K562 (cell line): ENCODE results near the gene LTBP1. TPM values are rescaled to one million over a fixed set of nuclear protein-coding genes. Genes with fewer than 3 reads are reported as not detected.

Source experiments
- ATAC-seq: fragments of 200-7000 bp; cut with Tn5 transposase; 3 replicates; pipeline ENCODE4 v1.9.1; 2020; ENCODE audit warnings: moderate library complexity
- BruUV-seq: library from RNA; stranded (reverse); fragments of 400-500 nt; replicated peaks from 2 replicates; lab custom pipeline; 2021; lab: Mats Ljungman, UMichigan
- CTCF ChIA-PET: fragments of 300-600 bp; formaldehyde crosslinking; extraction: SDS; loops from one replicate; lab custom pipeline; 2021; ENCODE audit warnings: low intra/inter-chr PET ratio; lab: Yijun Ruan, JAX
- POLR2A ChIA-PET: fragments of 300-600, 350-650 bp; sonication (Branson Sonifier 250); formaldehyde crosslinking; extraction: SDS; loops from one replicate; lab custom pipeline; 2021; ENCODE audit warnings: antibody characterized with exemption, inconsistent platforms; lab: Yijun Ruan, JAX
- DNase-seq, 4 experiments: peaks; one replicate each; pipeline versions ENCODE4 v3.0.0 to v3.0.0-alpha.2; 2011 to 2018; ENCODE audit warnings: low spot score in 3 of 4, mixed read lengths in 3 of 4; ENCODE audit errors: extremely low read depth in 1 of 4
- FAIRE-seq: peaks from 2 replicates; lab custom pipeline; 2011; peaks lifted over from hg19 to GRCh38; lab: Jason Lieb, UNC
- H2AFZ ChIP-seq: 2 replicates; pipeline ENCODE4 v1.6.0; 2011; ENCODE audit warnings: low read depth, low read length, control low read depth, inconsistent platforms
- H3K27ac ChIP-seq: fragments of 200-600 bp; 3 replicates; pipeline ENCODE4 v1.8.0; 2011; ENCODE audit warnings: low read depth, mild to moderate bottlenecking, control low read depth, inconsistent platforms, low read length, moderate library complexity, mixed read lengths; ENCODE audit errors: extremely low read depth
- H3K27me3 ChIP-seq, 2 experiments: fragments of 300-600 bp in 1 of 2; 2 replicates in 1 of 2; 3 replicates in 1 of 2; pipeline versions ENCODE4 v1.6.0 to v1.8.0; 2011; ENCODE audit warnings: inconsistent platforms in 2 of 2, low read length in 2 of 2, mild to moderate bottlenecking in 1 of 2, mixed read lengths in 1 of 2, moderate library complexity in 1 of 2; ENCODE audit not compliant: control insufficient read depth in 2 of 2, insufficient read depth in 2 of 2
- H3K36me3 ChIP-seq: fragments of 300-600 bp; 3 replicates; pipeline ENCODE4 v1.8.0; 2011; ENCODE audit warnings: mild to moderate bottlenecking, low read length, inconsistent platforms; ENCODE audit not compliant: control insufficient read depth, insufficient read depth
- H3K4me1 ChIP-seq, 2 experiments: fragments of 200-600 bp in 1 of 2; replicated peaks in 1 of 2; 2 replicates in 1 of 2; 3 replicates in 1 of 2; pipeline versions ENCODE4 v1.5.1 to v1.8.0; 2011; ENCODE audit warnings: inconsistent platforms in 2 of 2, low read length in 2 of 2, mild to moderate bottlenecking in 1 of 2, mixed read lengths in 1 of 2, moderate library complexity in 1 of 2; ENCODE audit not compliant: control insufficient read depth in 2 of 2, insufficient read depth in 2 of 2
- H3K4me2 ChIP-seq: 2 replicates; pipeline ENCODE4 v1.6.1; 2011; ENCODE audit warnings: low read length, control low read depth, inconsistent platforms, mixed read lengths; ENCODE audit not compliant: insufficient read depth
- H3K4me3 ChIP-seq: fragments of 200-600 bp; sonication (generic), shearing (Covaris generic); 2 replicates; pipeline ENCODE4 v1.5.1; 2016; ENCODE audit warnings: control low read depth, inconsistent platforms
- H3K79me2 ChIP-seq: fragments of 200-600 bp; 3 replicates; pipeline ENCODE4 v1.8.0; 2011; ENCODE audit warnings: low read length, inconsistent platforms; ENCODE audit not compliant: control insufficient read depth, insufficient read depth
- H3K9ac ChIP-seq, 2 experiments: 2 replicates each; pipeline versions ENCODE4 v1.6.0 to v1.6.1; 2011; ENCODE audit warnings: low read depth in 2 of 2, low read length in 2 of 2, control low read depth in 1 of 2, inconsistent platforms in 1 of 2, mild to moderate bottlenecking in 1 of 2, mixed read lengths in 1 of 2; ENCODE audit not compliant: insufficient read depth in 1 of 2
- H3K9me1 ChIP-seq: one replicate; pipeline ENCODE4 v1.6.0; 2011; ENCODE audit warnings: inconsistent platforms, mild to moderate bottlenecking, low read length, moderate library complexity; ENCODE audit not compliant: control insufficient read depth, insufficient read depth
- H3K9me3 ChIP-seq: replicated peaks from 2 replicates; pipeline ENCODE4 v1.5.1; 2011; ENCODE audit warnings: low read depth, low read length, inconsistent platforms; ENCODE audit not compliant: control insufficient read depth, insufficient read depth
- H4K20me1 ChIP-seq: replicated peaks from 2 replicates; pipeline ENCODE4 v1.6.1; 2011; ENCODE audit warnings: low read length, inconsistent platforms, mixed read lengths; ENCODE audit not compliant: control insufficient read depth, insufficient read depth
- ARID1B ChIP-seq: fragments of 450-650 bp; IDR thresholded peaks from 2 replicates; pipeline ENCODE4 v1.6.1; 2016; ENCODE audit warnings: antibody characterized with exemption, mild to moderate bottlenecking, inconsistent platforms
- CBFA2T2 ChIP-seq: fragments of 450-650 bp; conservative IDR thresholded peaks from 2 replicates; pipeline ENCODE4 v1.6.1; 2017; ENCODE audit warnings: mild to moderate bottlenecking
- CBFA2T3 ChIP-seq: fragments of 450-650 bp; IDR thresholded peaks from 2 replicates; pipeline ENCODE4 v1.6.1; 2017
- CEBPZ ChIP-seq: fragments of 150-350 bp; IDR thresholded peaks from 2 replicates; pipeline ENCODE4 v1.6.1; 2014; ENCODE audit warnings: low read depth, mild to moderate bottlenecking, low read length, borderline replicate concordance
- ELK3 ChIP-seq: fragments of 450-650 bp; formaldehyde crosslinking; IDR thresholded peaks from 2 replicates; pipeline ENCODE4 v1.4.0; 2020; ENCODE audit warnings: mild to moderate bottlenecking
- ETV5 ChIP-seq: sonication (generic); formaldehyde crosslinking; IDR thresholded peaks from 2 replicates; pipeline ENCODE4 v1.4.0; 2020; ENCODE audit warnings: low read depth, mild to moderate bottlenecking, missing genetic modification reagents
- MECOM ChIP-seq: fragments of 250-450 bp; sonication (Bioruptor Pico); IDR thresholded peaks from 2 replicates; pipeline ENCODE4 v1.8.0; 2022; ENCODE audit warnings: inconsistent platforms
- MEIS2 ChIP-seq: fragments of 450-650 bp; IDR thresholded peaks from 2 replicates; pipeline ENCODE4 v1.6.1; 2014; ENCODE audit warnings: mild to moderate bottlenecking; ENCODE audit not compliant: partially characterized antibody
- NFE2 ChIP-seq: IDR thresholded peaks from 2 replicates; pipeline ENCODE4 v1.6.1; 2014; ENCODE audit warnings: antibody characterized with exemption, low read depth
- NFRKB ChIP-seq: fragments of 450-650 bp; IDR thresholded peaks from 2 replicates; pipeline ENCODE4 v1.6.1; 2016; ENCODE audit warnings: low read depth
- PKNOX1 ChIP-seq: fragments of 450-650 bp; IDR thresholded peaks from 2 replicates; pipeline ENCODE4 v1.6.1; 2016
- RCOR1 ChIP-seq, 2 experiments: IDR thresholded peaks; 2 replicates each; pipeline ENCODE4 v1.6.1; 2012; ENCODE audit warnings: low read depth in 2 of 2, low read length in 2 of 2, borderline replicate concordance in 1 of 2, improper control_type of control experiment in 1 of 2
- TCF3 ChIP-seq: sonication (generic); formaldehyde crosslinking; IDR thresholded peaks from 2 replicates; pipeline ENCODE4 v1.4.0; 2020; ENCODE audit warnings: mild to moderate bottlenecking, missing genetic modification reagents
- ZNF449 ChIP-seq: fragments of 250-450 bp; sonication (Bioruptor Pico); IDR thresholded peaks from 2 replicates; pipeline ENCODE4 v1.8.0; 2022; ENCODE audit warnings: moderate library complexity, mild to moderate bottlenecking, inconsistent platforms
- WGBS: fragments of 100-300 bp; shearing (Covaris generic); methylation state at CpG from one replicate; pipeline ENCODE4 v1.1.6; 2016; ENCODE audit warnings: low coverage, mixed read lengths; ENCODE audit not compliant: insufficient coverage; ENCODE audit errors: missing lambda C conversion rate; 5-methylcytosine and 5-hydroxymethylcytosine counted together
- in situ Hi-C: fragments of 300-500 bp; cut with MboI; formaldehyde crosslinking; loops from 4 replicates; pipeline ENCODE4 v1.15.0; 2018; ENCODE audit warnings: inconsistent platforms, mixed read lengths
- intact Hi-C: fragments of 100-400 bp; cut with micrococcal nuclease; formaldehyde crosslinking; loops from 2 replicates; pipeline ENCODE4 v1.14.2; 2022
- polyA plus RNA-seq, 8 experiments: library from polyadenylated mRNA; depleted of rRNA in 4 of 8; stranded (reverse) in 5 of 8; unstranded in 3 of 8; fragments of >200 nt; fragmentation: Nextera tagmentation in 2 of 8; fragmentation: Illumina TruSeq in 1 of 8; extraction: Ambion mirVana in 2 of 8; extraction: Trizol in 1 of 8; gene quantifications; 2 replicates each; pipeline versions ENCODE4 v1.2.1 to v1.2.3, GENCODE V29; 2011 to 2014; ENCODE audit warnings: inconsistent platforms in 1 of 8, missing spikeins in 1 of 8
- total RNA-seq, 7 experiments: library from RNA; depleted of rRNA in 6 of 7; stranded (reverse); fragments of >200 nt in 6 of 7; fragmentation: Illumina TruSeq in 2 of 7; extraction: Trizol in 2 of 7; gene quantifications; 2 replicates each; pipeline versions ENCODE4 v1.2.1 to v1.2.3, GENCODE V29; 2011 to 2021; ENCODE audit warnings: low replicate concordance in 1 of 7

The LTBP1 gene
- total and polyA plus RNA-seq, 9 of the 15 experiments (the other 6 are each of a cell fraction or from before 2014, with no cell fraction given), result 3.6 to 16.4 (median 8.5) TPM

GRCh38 chr2:33116799-33117198 is 170.0 kb downstream of the LTBP1 start (continued):
- peak; percentile 88 for TF ChIP-seq PKNOX1

GRCh38 chr2:33118651-33119050 is 171.9 kb downstream of the LTBP1 start:
- H3K9me1 ChIP-seq, result no peaks in the 10 kb centered on the region
- no peaks in the 10 kb centered on the region for H3K9me3 ChIP-seq
- in situ Hi-C loops (no loop called here), intact Hi-C loops (no loop called here)
- no peaks in the 10 kb centered on the region for H3K36me3 ChIP-seq
- ATAC-seq, result no peak
- 0 out of 2 replicates have a peak overlapping the region, but pooled peaks have one; percentile 4 for H3K4me2 ChIP-seq
- POLR2A ChIA-PET, result interaction anchor here (0.9 to 1.2 kb wide), 3 partner anchors 10 to 86 kb away, joined by 3 to 6 read pairs (median 4); no protein-coding TSS in a partner anchor
- H3K27me3 ChIP-seq, result no peaks in the 10 kb centered on the region
- peak in 1 of 4 experiments; percentile 48 for DNase-seq
- no peak overlapping the region for H3K4me3 ChIP-seq
- H2AFZ ChIP-seq, result no peak overlapping the region
- WGBS, result 2% methylated on average over 6 of the region's 6 CpGs
- FAIRE-seq, result peak; percentile 42
- H3K9ac ChIP-seq, result no peak overlapping the region
- no peaks in the 10 kb centered on the region for H4K20me1 ChIP-seq
- H3K4me1 ChIP-seq, result peaks cover 0 to 23% of the 10 kb centered on the region in 2 experiments; a peak in 3 of 5 replicates
- H3K27ac ChIP-seq, result no peak overlapping the region
- no peaks in the 10 kb centered on the region for H3K79me2 ChIP-seq
- CTCF ChIA-PET, result no interaction called here
- no TSS peak for BruUV-seq
- peak; percentile 30; the same call in 1 of the 2 replicates for TF ChIP-seq TCF3 (CRISPR knock-in tag)
- peak; percentile 29; the same call in 1 of the 2 replicates for TF ChIP-seq CBFA2T2
- TF ChIP-seq ARID1B, result peak; percentile 39; the same call in 1 of the 2 replicates
- no peak for TF ChIP-seq MECOM
- TF ChIP-seq NFE2, result no peak
- TF ChIP-seq RCOR1 (IDR thresholded peaks at IDR 0.05; ENCODE audit: borderline replicate concordance in 1 of 2, low read depth in 2 of 2, low read length in 2 of 2), result 0 out of 4 replicates have a peak, but pooled peaks of 1 of the 2 experiments have one; percentile 11
- peak; percentile 70 for TF ChIP-seq CBFA2T3
- no peak for TF ChIP-seq NFRKB
- TF ChIP-seq ETV5, result no peak
- no peak for TF ChIP-seq ELK3
- TF ChIP-seq MEIS2, result no peak
- no peak for TF ChIP-seq ZNF449 (CRISPR knock-in tag)
- no peak for TF ChIP-seq CEBPZ
